ENCODE measurements around the gene ADH1B. TPM values are rescaled to one million over a fixed set of nuclear protein-coding genes. Genes with fewer than 3 reads are reported as not detected.
"Not testable (repeated sequence)": the region's sequence is repeated elsewhere in the genome, so short reads cannot be mapped to it uniquely, and the experiment has no call there.

The ADH1B gene
- total and polyA plus RNA-seq, 9 of the 15 experiments (the other 6 are each of a cell fraction or from before 2014, with no cell fraction given) = 0.71 TPM; not detected in 8

GRCh38 chr4:99323756-99324155 is 2.6 kb upstream of the ADH1B start (continued):
- TF ChIP-seq MLX (CRISPR knock-in tag; conservative IDR thresholded peaks at IDR 0.05) (no peak), EWSR1 (IDR thresholded peaks at IDR 0.05; ENCODE audit: borderline replicate concordance, low read depth, partially characterized antibody) (no peak), PYGO2 (tag; IDR thresholded peaks at IDR 0.05) (no peak), ZNF668 (CRISPR knock-in tag; IDR thresholded peaks at IDR 0.05) (no peak), TFAM (CRISPR knock-in tag; conservative IDR thresholded peaks at IDR 0.05) (no peak), ZNF133 (CRISPR knock-in tag; IDR thresholded peaks at IDR 0.05) (no peak), MAX (CRISPR knock-in tag; IDR thresholded peaks at IDR 0.05) (no peak)

GRCh38 chr4:99317811-99318210 is 3.4 kb downstream of the ADH1B start:
- WGBS (ENCODE audit: insufficient coverage, low coverage, missing lambda C conversion rate) = 2% methylated on average over 7 of the region's 8 CpGs
- intact Hi-C loops (cut with micrococcal nuclease); POLR2A ChIA-PET; BruUV-seq (replicated peaks); H4K20me1 ChIP-seq (replicated peaks; ENCODE audit: control insufficient read depth, insufficient read depth, low read length); ATAC-seq; in situ Hi-C loops (cut with MboI); CTCF ChIA-PET (ENCODE audit: low intra/inter-chr PET ratio); H3K27ac ChIP-seq (ENCODE audit: extremely low read depth, low read depth, low read length); H3K4me3 ChIP-seq; H3K9me3 ChIP-seq (replicated peaks; ENCODE audit: control insufficient read depth, insufficient read depth, low read depth, low read length); H3K79me2 ChIP-seq (ENCODE audit: control insufficient read depth, insufficient read depth, low read length); H3K9me1 ChIP-seq (ENCODE audit: control insufficient read depth, insufficient read depth, low read length); H3K4me2 ChIP-seq (ENCODE audit: insufficient read depth, low read length); FAIRE-seq; H3K4me1 ChIP-seq (replicated peaks in 1 of 2; ENCODE audit: control insufficient read depth in 2 of 2, insufficient read depth in 2 of 2, low read length in 2 of 2); H3K27me3 ChIP-seq (ENCODE audit: control insufficient read depth in 2 of 2, insufficient read depth in 2 of 2, low read length in 2 of 2); H3K9ac ChIP-seq (ENCODE audit: insufficient read depth in 1 of 2, low read depth in 2 of 2, low read length in 2 of 2); DNase-seq (ENCODE audit: extremely low read depth in 1 of 4, low spot score in 3 of 4); H3K36me3 ChIP-seq (ENCODE audit: control insufficient read depth, insufficient read depth, low read length): not testable (repeated sequence)
- H2AFZ ChIP-seq (ENCODE audit: low read depth, low read length) = peak overlapping the region; percentile 48; the same call in 1 of the 2 replicates

Data from K562 (cell line).